Jurkat, Clone E6-1 (cell line): ENCODE data around the gene ALMS1. TPM values are rescaled to one million over a fixed set of nuclear protein-coding genes. Genes with fewer than 3 reads are reported as not detected.
"Not testable (repeated sequence)": the region's sequence is repeated elsewhere in the genome, so short reads cannot be mapped to it uniquely, and the experiment has no call there.

ENCODE experiments used
- DNase-seq: peaks from one replicate; pipeline ENCODE4 v3.0.0-alpha.2; 2011; ENCODE audit warnings: low read depth, low spot score
- H3K4me3 ChIP-seq: 2 replicates; pipeline ENCODE4 v1.5.1; 2011; ENCODE audit warnings: mild to moderate bottlenecking, low read length, control low read depth, moderate library complexity
- polyA plus RNA-seq: library from polyadenylated mRNA; unstranded; fragments of >200 nt; gene quantifications from one replicate; pipeline ENCODE4 v1.2.1, GENCODE V29; 2012; ENCODE audit warnings: missing spikeins; ENCODE audit not compliant: insufficient read length, insufficient read depth

The ALMS1 gene
- 16.6 TPM for polyA plus RNA-seq

- peak within 1 kb of the TSS; percentile 94 for H3K4me3 ChIP-seq
- peak; percentile 92 for DNase-seq
These were observed at the start of gene ALMS1 for GRCh38 chr2:73385504-73386341. Gene ALMS1 (plus strand): TSS chr2:73385836. CDS start chr2:73385869, 33 bp downstream.

- DNase-seq = no peak
- no peak overlapping the region for H3K4me3 ChIP-seq
These were observed 47.8 kb upstream of the ALMS1 start for GRCh38 chr2:73337828-73338227.

GRCh38 chr2:73339201-73339600 lies 46.4 kb upstream of the ALMS1 start:
- no peak for DNase-seq
- no peak overlapping the region for H3K4me3 ChIP-seq

GRCh38 chr2:73341039-73341438 lies 44.6 kb upstream of the ALMS1 start:
- H3K4me3 ChIP-seq = no peak overlapping the region
- DNase-seq = no peak

- H3K4me3 ChIP-seq = no peak overlapping the region
- DNase-seq = no peak
These were observed 41.6 kb upstream of the ALMS1 start for GRCh38 chr2:73343992-73344391.

GRCh38 chr2:73344747-73345146 lies 40.9 kb upstream of the ALMS1 start:
- H3K4me3 ChIP-seq, DNase-seq: not testable (repeated sequence)

- no peak for DNase-seq
- H3K4me3 ChIP-seq = no peak overlapping the region
These were observed 35.5 kb upstream of the ALMS1 start for GRCh38 chr2:73350035-73350691.

- H3K4me3 ChIP-seq = no peak overlapping the region
- DNase-seq = no peak
These were observed 29.5 kb upstream of the ALMS1 start for GRCh38 chr2:73356097-73356496.

GRCh38 chr2:73359915-73360697 lies 25.5 kb upstream of the ALMS1 start:
- no peak for DNase-seq
- H3K4me3 ChIP-seq = no peak overlapping the region

GRCh38 chr2:73366060-73366459 lies 19.6 kb upstream of the ALMS1 start:
- no peak for DNase-seq
- H3K4me3 ChIP-seq = no peak overlapping the region

GRCh38 chr2:73368781-73369180 lies 16.9 kb upstream of the ALMS1 start:
- H3K4me3 ChIP-seq = no peak overlapping the region
- no peak for DNase-seq

- DNase-seq = no peak
- H3K4me3 ChIP-seq = no peak overlapping the region
These were observed 15.3 kb upstream of the ALMS1 start for GRCh38 chr2:73370348-73370747.

GRCh38 chr2:73373344-73373743 lies 12.3 kb upstream of the ALMS1 start:
- no peak overlapping the region for H3K4me3 ChIP-seq
- no peak for DNase-seq

GRCh38 chr2:73374269-73374668 lies 11.4 kb upstream of the ALMS1 start:
- H3K4me3 ChIP-seq = no peak overlapping the region
- DNase-seq = no peak

- no peak overlapping the region for H3K4me3 ChIP-seq
- no peak for DNase-seq
These were observed 9.0 kb upstream of the ALMS1 start for GRCh38 chr2:73376681-73377080.

GRCh38 chr2:73383036-73383435 lies 2.6 kb upstream of the ALMS1 start:
- no peak overlapping the region for H3K4me3 ChIP-seq
- no peak for DNase-seq

- peak overlapping the region; percentile 94 for H3K4me3 ChIP-seq
- no peak for DNase-seq
These were observed 523 bp upstream of the ALMS1 start for GRCh38 chr2:73385123-73385503.

- H3K4me3 ChIP-seq = peak overlapping the region; percentile 94
- DNase-seq = no peak
These were observed 769 bp downstream of the ALMS1 start for GRCh38 chr2:73386342-73386868.

GRCh38 chr2:73386894-73387636 lies 1.4 kb downstream of the ALMS1 start:
- H3K4me3 ChIP-seq = peak overlapping the region; percentile 94
- DNase-seq = no peak
